T1000 (cell line): Measurements from ENCODE around the gene ATP2B2.

Experiments used
- DNase-seq: peaks from one replicate; lab custom pipeline; 2025; ENCODE audit warnings: mixed read lengths; lab: John Stamatoyannopoulos, UW

ATP2B2 gene

DNA sequence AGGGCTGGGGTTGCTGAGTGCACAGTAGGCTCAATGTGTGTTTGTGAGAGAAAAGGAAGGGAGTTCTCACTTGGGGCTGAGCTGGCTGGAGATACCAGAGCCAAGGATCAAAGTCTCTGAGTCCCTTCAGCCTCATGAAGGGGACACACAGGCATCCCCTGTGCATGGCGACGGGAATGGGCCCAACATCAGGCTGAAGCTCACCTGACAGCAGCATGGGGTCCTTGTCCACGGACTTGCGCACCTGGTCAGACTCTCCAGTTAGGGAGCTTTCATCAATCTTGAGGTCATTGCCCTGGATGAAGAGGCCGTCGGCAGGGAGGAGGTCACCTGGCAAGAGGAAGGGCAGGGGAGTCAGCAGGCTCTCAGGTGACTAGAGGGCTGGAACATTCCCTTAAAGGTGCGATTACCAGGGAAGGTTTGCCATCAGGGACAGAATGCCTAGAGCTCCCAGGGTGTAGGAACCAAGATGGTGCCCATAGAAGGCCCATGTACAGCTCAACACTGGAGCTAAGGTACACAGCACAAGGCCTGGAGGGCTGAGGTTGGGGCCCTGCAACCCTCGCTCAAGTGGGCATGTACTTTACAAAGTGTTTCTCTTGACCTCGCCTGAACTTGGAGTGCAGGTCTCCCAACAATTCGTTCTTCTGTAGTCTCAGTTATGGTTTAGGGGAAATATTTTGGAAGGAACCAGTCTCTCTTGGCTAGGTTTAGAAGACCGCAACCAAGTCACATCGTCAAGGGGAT lies 104.5 kb downstream of the ATP2B2 start:
- no peak for DNase-seq

DNA sequence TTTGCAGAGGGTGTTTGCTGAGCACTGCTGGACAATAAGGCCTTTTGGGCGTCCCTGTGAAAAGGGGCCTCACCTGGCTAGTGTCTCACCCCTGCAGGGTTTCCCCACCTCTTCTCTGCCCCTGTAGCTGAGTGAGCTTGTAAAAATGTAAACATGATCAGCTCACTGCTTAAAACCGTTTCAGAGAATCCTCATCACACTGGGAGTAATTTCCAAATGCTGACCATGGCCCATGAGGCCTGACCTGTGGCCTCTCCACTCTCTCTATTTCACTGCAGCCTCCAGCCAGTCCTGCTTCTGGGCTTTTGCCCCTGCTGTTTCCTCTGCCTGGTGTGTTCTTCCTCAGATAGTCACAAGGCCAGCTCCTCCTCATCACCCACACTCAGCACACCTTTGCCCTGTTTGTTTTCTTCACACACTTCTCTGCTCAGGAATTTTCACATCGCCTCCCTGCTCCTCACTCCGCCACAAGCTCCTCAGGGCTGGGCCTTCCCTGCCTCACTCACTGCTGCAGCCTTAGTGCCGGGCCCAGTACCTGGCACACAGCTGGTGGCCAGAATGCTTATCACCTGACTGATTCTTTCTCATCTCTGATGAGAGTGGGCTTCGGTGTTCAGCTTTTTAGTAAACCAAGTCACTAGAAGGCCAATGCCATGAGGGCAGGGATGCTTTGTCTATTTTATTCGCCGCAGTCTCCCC lies 105.2 kb downstream of the ATP2B2 start:
- DNase-seq, result no peak

DNA sequence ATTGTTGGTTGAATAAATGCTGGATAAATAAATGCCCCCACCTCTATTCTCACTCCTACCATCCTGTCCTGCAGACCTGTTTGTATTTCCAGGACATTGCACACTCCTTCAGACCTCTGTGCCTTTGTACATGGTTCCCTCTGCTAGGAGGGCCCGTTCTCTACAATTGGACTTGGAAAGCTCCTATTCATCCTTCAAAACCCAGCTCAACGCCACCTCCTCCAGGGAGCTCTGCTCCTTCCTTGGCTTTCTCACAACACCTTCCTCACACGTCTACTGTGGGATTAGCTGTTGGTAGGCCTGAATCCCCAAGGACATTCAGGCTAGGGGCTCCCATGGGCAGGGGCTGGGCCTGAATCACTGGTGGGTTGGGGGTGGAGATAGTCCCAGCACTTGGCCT lies 105.8 kb downstream of the ATP2B2 start:
- DNase-seq, result no peak

- DNase-seq, result no peak
Measured at GRCh38 chr3:10398341-10398740, 107.0 kb downstream of the ATP2B2 start.

DNA sequence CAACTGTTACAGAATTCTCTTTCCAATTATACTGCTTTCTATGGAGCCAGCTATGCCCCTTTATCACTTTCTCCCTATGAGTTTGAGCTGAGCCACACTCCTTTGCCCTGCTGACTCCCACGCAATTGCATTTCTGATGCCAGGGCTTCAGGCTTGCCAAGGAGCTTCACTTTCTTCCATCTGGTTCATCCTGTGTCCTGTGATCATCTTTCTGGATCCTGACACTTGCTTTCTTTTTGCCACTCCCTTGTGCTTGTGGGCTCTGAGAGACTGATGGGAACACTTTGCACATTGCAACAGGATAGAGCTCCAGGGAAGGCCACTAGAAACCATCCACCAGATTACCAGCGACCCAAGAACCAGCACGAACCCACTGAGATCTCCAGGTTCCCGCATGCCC lies 107.5 kb downstream of the ATP2B2 start:
- DNase-seq, result no peak

DNA sequence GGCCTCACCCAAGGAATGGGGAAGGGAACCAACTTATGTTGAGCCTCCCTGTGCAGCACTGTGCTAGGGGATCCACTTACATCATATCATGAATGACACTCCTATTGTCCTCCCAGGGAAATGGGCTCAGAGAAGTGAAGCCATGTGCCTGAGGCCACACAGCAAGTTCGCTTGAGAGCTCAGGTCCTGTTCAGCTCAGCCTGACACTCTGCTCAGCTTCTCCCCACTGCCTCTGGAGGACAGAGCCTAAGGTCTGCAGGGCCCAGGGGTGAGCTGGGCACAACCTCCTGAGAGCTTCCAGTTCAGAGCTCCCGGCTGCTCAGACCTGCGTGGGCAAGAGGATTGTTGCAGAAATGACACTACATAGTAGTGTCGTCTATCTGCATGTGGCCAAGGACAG lies 108.5 kb downstream of the ATP2B2 start:
- DNase-seq, result no peak

- DNase-seq, result no peak
Measured at GRCh38 chr3:10396083-10396482, 109.3 kb downstream of the ATP2B2 start.

- DNase-seq, result no peak
Measured at GRCh38 chr3:10395671-10396070, 109.7 kb downstream of the ATP2B2 start.

DNA sequence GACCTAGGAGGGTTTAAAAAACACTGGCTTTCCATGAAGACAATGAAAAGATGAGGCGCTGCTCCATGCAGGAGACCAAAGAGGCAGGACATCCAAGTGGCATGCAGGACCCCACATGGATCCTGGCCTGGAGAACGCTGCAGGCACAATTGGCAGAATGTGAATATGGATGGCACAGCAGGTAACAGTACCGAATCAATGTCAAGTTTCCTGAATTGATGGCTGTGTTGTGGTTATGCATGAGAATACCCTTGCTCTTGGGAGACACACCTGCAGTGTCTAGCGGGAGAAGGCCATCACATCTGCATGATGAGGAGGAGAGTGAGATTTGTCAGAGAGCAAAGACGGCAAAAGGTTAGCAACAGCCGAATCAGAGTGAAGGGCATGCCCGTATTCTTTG lies 110.2 kb downstream of the ATP2B2 start:
- DNase-seq, result no peak

DNA sequence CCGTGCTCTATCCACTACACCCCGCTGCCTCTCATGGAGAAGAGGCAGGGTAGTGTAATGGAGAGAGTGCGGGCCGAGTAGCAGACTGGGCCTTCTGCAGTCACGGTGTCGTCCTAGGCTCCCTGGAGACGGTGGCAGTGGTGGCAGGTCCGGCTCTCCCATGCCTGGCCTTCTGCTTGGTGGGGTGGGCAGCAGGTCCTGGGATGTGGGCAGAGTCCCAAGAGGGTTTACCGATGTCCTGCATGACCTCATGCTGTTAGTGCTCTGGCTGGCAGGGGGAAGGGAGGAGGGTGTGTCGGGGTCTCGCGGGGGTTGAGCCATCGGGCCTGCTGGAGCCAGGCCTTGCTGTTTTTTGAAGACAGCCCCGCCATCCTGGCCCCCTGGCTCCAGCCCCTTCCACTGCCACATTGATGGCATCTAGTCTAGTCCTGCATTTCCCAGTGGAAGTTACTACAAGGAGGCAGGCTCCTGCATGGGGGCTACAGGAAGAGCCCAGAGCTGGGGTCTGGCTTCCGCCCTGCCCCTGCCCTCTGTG lies 110.8 kb downstream of the ATP2B2 start:
- DNase-seq, result no peak

DNA sequence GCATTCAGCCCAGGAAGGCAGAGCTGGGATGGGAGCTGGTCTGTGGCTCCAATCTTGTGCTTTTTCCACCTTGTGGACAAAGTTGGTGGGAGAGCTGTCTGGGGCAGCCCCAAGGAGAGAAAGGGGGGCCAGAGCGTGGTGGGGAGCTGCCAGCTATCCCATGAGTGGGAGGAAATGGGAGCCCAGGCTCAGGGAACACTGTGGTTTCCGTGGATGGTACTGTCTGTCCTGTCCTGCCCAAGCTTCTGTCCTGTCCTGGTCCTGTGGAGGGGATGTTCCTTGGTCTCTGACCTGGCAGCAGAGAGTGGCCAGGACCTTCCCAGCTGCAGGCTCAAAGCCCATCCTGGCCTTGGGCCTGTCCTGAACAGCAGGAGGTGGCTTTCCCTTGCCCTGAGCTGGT lies 111.9 kb downstream of the ATP2B2 start:
- DNase-seq, result no peak

DNA sequence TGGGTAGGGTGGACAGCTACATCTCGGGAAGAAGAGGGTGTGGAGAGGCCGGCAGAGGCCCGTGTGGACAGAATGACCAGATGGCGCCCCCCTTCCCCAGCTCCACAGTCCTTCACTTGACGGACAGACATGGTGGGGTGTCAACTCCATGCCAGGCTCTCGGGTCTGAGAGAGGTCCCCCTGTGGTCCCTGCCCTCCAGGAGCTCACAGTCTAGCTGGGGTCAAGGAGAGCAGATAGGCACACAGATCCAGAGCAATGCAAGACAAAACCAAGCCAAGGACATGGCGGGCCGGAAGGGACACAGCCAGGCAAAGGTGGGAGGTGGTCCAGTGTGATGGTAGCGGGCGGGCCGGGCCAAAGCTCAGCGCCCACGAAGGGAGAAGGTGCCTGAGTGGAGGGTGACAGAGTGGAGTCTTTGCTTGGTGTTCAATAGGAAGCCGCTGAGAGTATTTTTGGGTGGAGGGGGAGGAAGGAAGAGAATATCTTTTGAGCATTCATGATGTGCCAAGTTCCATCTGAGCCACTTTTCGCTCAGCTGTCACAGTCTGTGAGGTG lies 112.4 kb downstream of the ATP2B2 start:
- no peak for DNase-seq

- DNase-seq, result no peak
Measured at GRCh38 chr3:10392244-10392643, 113.1 kb downstream of the ATP2B2 start.

DNA sequence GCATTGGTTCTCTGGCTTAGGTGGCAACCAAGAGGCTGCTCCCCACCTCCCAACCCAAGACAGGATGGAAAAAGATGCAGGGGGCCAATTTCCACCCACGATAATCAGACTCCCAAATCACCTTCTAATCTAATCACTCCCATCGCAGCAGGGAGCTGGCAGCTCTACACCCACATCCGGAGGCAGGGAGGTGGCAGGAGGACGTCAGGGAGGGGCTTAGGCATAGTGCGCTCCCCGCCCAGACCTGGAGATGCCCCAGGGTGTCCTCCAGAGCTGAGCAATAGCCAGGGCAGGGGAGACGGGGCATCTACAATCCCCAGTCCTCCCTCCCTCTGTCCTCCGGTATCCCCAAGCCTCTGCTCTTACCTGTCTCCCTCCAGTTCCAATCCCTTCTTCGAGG lies 114.0 kb downstream of the ATP2B2 start:
- no peak for DNase-seq

DNA sequence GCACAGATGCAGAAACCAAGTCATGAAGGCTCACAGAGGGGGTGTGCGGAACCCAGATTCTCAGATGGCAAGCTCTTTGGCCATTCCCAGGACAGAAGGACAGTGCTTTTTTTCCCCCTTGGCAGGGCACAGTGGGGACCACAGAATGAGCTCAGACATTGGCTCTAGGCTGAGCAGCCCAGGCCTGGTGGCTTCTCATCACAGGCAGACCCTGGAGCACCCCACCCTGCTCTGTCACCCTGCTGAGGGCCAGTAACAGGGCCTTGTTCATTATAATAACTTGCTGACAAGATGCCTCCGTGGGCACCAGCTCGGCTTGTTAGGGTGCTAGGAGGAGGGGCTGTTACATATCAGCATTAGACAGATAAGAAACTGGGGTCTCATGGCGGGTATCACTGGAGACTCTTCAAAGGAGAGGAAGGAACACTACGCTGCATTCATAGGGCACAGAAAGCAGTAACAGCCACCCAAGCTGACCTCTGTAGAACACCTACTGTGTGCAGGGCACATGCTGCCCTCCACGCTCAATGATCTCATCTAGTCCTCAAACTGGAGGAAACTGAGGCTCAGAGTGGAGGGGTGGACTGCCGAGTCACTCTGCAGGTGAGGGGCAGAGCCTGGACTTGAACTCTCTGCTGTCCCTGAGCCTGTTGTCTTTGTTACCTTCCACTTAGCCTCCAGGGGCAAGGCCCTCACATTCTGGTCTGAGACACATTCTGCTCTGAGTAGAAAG lies 114.6 kb downstream of the ATP2B2 start:
- no peak for DNase-seq

DNA sequence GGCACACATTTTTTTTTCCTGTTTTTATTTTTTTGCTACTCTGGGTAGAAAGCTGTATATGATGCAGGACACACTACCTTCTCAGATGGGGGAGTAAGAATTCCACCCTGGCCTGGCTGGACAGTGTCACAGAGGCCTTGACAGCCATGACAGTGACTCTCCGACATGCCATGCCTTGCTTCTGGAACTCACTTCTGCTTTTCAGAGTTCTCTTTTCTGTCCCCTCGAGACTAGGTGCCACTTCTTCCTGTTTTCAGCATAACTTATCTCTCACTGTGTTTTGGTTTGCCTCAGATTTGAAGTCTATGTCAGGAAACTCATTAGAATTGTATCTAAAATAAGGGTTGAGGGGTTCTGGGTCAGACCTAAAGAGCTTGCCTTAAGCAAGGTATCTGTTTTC lies 115.4 kb downstream of the ATP2B2 start:
- DNase-seq, result no peak

- DNase-seq, result no peak
Measured at GRCh38 chr3:10389339-10389738, 116.0 kb downstream of the ATP2B2 start.

- DNase-seq, result no peak
Measured at GRCh38 chr3:10387881-10388609, 117.3 kb downstream of the ATP2B2 start.

GRCh38 chr3:10386121-10386520 lies 119.3 kb downstream of the ATP2B2 start:
- DNase-seq, result no peak

DNA sequence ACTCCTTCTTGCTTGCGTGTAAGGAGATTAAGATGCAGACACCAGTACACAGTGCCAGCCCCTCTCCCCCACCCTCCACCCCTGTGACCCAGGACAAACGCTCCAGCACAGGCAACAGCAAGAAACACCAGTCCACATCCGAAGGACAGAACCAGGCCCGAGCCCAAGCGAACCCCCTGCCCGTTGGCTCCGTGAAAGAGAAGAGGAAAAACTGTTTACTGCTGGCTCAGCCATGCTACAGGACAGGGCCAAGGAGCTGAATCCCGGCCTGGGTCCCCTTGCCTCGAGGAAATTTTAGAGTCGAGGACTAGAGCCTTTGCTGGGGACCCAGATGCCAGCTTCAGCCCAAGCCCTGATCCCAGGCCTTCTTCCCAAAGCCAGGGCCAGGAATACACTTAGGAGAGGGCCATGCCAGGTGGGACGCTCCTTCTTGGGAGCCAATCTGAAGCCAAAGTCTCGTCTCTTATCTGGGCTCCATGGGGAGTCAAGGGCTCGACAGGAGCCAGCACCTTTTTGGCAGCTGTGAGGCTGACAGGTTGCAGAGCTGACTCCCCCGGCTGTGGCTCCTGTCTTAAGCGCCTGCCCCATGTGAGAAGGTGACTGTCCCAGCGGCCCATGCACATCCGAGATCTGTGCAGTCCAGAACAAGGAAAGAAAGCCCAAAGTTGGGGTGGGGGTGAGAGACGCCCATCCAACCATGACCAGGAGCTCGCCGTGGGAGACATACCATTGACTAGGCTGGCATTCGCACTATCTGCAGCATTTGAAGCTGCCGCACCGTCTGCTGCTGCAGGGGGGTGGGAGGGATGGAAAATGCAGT lies 120.6 kb downstream of the ATP2B2 start:
- no peak for DNase-seq

GRCh38 chr3:10383850-10384248 lies 121.5 kb downstream of the ATP2B2 start:
- no peak for DNase-seq
